GM19452 (cell line): ENCODE measurements around the gene RPS2.
"Not testable (repeated sequence)": the region's sequence is repeated elsewhere in the genome, so short reads cannot be mapped to it uniquely, and the experiment has no call there.

Experiments used
- ATAC-seq: cut with Tn5 transposase; IDR thresholded peaks from one replicate; pipeline ENCODE4 v1.9.1; 2021; ENCODE audit not compliant: unreplicated experiment

RPS2 gene

GRCh38 chr16:1920727-1921171, 43.9 kb downstream of the RPS2 start:
- ATAC-seq: no peak

GRCh38 chr16:1920122-1920521, 44.5 kb downstream of the RPS2 start:
- ATAC-seq: not testable (repeated sequence)

- ATAC-seq: no peak
Measured at GRCh38 chr16:1919327-1919998, 45.2 kb downstream of the RPS2 start.

- ATAC-seq: no peak
Measured at GRCh38 chr16:1918351-1919326, 46.0 kb downstream of the RPS2 start, which contains the start of gene HS3ST6. Gene HS3ST6 (minus strand): TSS chr16:1918415. CDS start chr16:1918323, 92 bp downstream.

- no peak for ATAC-seq
Measured at GRCh38 chr16:1917665-1918350, 46.8 kb downstream of the RPS2 start.

- no peak for ATAC-seq
Measured at GRCh38 chr16:1917056-1917664, 47.5 kb downstream of the RPS2 start.

- no peak for ATAC-seq
Measured at GRCh38 chr16:1916640-1916990, 48.0 kb downstream of the RPS2 start.

- ATAC-seq: no peak
Measured at GRCh38 chr16:1915732-1916639, 48.6 kb downstream of the RPS2 start.

- ATAC-seq: no peak
Measured at GRCh38 chr16:1914988-1915387, 49.6 kb downstream of the RPS2 start.

GRCh38 chr16:1914084-1914608, 50.5 kb downstream of the RPS2 start:
- no peak for ATAC-seq

GRCh38 chr16:1913327-1914083, 51.1 kb downstream of the RPS2 start:
- ATAC-seq: no peak

- ATAC-seq: no peak
Measured at GRCh38 chr16:1912215-1912543, 52.4 kb downstream of the RPS2 start.
